Hepatocyte (in vitro differentiated cells): ENCODE data around the gene PLEKHJ1.

ENCODE experiments used
- EZH2 ChIP-seq: fragments of 200-600 bp; sonication (generic); IDR thresholded peaks from 2 replicates; pipeline ENCODE4 v1.6.1; 2016; ENCODE audit warnings: antibody characterized with exemption, mild to moderate bottlenecking, borderline replicate concordance
- EZH2phosphoT487 ChIP-seq: fragments of 200-600 bp; sonication (generic); IDR thresholded peaks from one replicate; pipeline ENCODE4 v1.6.1; 2018; ENCODE audit warnings: antibody characterized with exemption, mild to moderate bottlenecking, low read depth, moderate library complexity; ENCODE audit not compliant: unreplicated experiment, severe bottlenecking
- TF ChIP-seq, protein P1 (sequence below): fragments of 200-600 bp; sonication (generic); IDR thresholded peaks from 2 replicates; pipeline ENCODE4 v1.5.1; 2016; ENCODE audit warnings: antibody characterized with exemption, mild to moderate bottlenecking; ENCODE audit not compliant: poor library complexity

DNA sequence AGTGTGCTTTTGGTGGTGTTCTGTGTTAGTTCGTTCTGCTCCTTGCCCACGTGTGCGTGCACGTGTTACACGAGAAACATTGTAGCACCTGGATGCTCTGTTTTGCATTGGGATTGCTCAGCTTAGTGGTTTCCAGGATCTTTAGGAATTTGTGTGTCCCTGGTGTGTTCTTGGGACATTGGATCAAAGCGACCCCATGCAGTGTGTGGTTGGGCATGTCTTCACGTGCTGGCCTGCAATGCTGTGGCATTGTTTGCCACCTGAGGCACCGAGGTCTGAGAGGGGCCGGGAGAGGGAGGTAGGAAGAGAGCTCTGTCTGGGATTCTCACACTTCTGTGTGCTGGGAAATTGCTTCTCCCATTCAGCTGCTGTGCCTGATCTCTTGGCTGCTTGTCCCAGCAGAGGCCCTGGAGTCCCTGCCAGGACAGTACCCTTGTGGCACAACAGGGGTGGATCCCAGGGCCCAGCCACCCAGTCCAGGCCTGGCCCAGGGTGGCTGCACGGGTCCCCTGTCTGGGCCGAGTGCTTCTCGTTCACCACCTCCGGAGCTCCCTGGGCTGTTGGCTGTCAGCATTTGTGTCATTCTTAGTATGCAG is 11.3 kb downstream of the PLEKHJ1 start:
- TF ChIP-seq, protein P1, sequence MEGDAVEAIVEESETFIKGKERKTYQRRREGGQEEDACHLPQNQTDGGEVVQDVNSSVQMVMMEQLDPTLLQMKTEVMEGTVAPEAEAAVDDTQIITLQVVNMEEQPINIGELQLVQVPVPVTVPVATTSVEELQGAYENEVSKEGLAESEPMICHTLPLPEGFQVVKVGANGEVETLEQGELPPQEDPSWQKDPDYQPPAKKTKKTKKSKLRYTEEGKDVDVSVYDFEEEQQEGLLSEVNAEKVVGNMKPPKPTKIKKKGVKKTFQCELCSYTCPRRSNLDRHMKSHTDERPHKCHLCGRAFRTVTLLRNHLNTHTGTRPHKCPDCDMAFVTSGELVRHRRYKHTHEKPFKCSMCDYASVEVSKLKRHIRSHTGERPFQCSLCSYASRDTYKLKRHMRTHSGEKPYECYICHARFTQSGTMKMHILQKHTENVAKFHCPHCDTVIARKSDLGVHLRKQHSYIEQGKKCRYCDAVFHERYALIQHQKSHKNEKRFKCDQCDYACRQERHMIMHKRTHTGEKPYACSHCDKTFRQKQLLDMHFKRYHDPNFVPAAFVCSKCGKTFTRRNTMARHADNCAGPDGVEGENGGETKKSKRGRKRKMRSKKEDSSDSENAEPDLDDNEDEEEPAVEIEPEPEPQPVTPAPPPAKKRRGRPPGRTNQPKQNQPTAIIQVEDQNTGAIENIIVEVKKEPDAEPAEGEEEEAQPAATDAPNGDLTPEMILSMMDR: no peak
- TF ChIP-seq EZH2 (no peak), EZH2phosphoT487 (no peak)
